PFSK-1 (cell line): ENCODE results near the gene ATP4A.

ENCODE experiments used
- FOXP2 ChIP-seq: optimal IDR thresholded peaks from 2 replicates; pipeline ENCODE3; 2011; ENCODE audit warnings: borderline replicate concordance, control low read depth, inconsistent platforms; ENCODE audit not compliant: insufficient read depth; ENCODE audit errors: extremely low read length, extremely low read depth
- POLR2AphosphoS5 ChIP-seq: IDR thresholded peaks from 2 replicates; pipeline ENCODE4 v1.6.1; 2012; ENCODE audit warnings: low read depth, mild to moderate bottlenecking, control low read depth, low read length, moderate library complexity
- SIN3A ChIP-seq: IDR thresholded peaks from 2 replicates; pipeline ENCODE4 v1.6.1; 2012; ENCODE audit warnings: mild to moderate bottlenecking, low read length, moderate library complexity, borderline replicate concordance; ENCODE audit not compliant: insufficient read depth
- TAF1 ChIP-seq: IDR thresholded peaks from 2 replicates; pipeline ENCODE4 v1.6.1; 2012; ENCODE audit warnings: low read length, control low read depth, borderline replicate concordance; ENCODE audit not compliant: insufficient read depth
- TF ChIP-seq, protein P1 (sequence below), 2 experiments: IDR thresholded peaks; 2 replicates each; pipeline versions ENCODE4 v1.6.1 to v1.8.0; 2011 to 2012; ENCODE audit warnings: low read depth in 2 of 2, low read length in 2 of 2, control low read depth in 1 of 2, inconsistent platforms in 1 of 2, mild to moderate bottlenecking in 1 of 2, moderate library complexity in 1 of 2; ENCODE audit not compliant: insufficient read depth in 1 of 2

ATP4A gene

DNA sequence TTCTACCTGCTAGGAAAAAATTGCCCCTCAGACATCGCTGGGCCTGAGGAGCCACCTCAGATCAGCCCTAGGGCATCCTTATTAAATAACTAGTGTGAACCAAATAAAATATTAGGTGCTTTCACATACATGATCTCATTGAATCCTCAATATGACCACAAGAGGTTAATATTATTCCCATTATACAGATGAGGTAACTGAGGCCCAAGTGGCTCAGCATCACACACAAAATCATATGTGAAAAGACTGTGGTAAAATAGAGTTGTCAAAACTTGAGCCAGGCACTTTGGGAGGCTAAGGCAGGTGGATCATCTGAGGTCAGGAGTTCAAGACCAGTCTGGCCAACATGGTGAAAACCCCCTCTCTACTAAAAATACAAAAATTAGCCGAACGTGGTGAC is 47.1 kb downstream of the ATP4A start:
- TF ChIP-seq FOXP2 = no peak

GRCh38 chr19:35514282-35514809 is 49.1 kb downstream of the ATP4A start:
- TF ChIP-seq, protein P1, sequence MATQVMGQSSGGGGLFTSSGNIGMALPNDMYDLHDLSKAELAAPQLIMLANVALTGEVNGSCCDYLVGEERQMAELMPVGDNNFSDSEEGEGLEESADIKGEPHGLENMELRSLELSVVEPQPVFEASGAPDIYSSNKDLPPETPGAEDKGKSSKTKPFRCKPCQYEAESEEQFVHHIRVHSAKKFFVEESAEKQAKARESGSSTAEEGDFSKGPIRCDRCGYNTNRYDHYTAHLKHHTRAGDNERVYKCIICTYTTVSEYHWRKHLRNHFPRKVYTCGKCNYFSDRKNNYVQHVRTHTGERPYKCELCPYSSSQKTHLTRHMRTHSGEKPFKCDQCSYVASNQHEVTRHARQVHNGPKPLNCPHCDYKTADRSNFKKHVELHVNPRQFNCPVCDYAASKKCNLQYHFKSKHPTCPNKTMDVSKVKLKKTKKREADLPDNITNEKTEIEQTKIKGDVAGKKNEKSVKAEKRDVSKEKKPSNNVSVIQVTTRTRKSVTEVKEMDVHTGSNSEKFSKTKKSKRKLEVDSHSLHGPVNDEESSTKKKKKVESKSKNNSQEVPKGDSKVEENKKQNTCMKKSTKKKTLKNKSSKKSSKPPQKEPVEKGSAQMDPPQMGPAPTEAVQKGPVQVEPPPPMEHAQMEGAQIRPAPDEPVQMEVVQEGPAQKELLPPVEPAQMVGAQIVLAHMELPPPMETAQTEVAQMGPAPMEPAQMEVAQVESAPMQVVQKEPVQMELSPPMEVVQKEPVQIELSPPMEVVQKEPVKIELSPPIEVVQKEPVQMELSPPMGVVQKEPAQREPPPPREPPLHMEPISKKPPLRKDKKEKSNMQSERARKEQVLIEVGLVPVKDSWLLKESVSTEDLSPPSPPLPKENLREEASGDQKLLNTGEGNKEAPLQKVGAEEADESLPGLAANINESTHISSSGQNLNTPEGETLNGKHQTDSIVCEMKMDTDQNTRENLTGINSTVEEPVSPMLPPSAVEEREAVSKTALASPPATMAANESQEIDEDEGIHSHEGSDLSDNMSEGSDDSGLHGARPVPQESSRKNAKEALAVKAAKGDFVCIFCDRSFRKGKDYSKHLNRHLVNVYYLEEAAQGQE (IDR thresholded peaks at IDR 0.05; ENCODE audit: insufficient read depth in 1 of 2, low read depth in 2 of 2, low read length in 2 of 2) = no peak
- no peak for TF ChIP-seq TAF1
- no peak for TF ChIP-seq SIN3A
- no peak for TF ChIP-seq FOXP2
- TF ChIP-seq POLR2AphosphoS5 = no peak

- TF ChIP-seq, protein P1 (IDR thresholded peaks at IDR 0.05; ENCODE audit: insufficient read depth in 1 of 2, low read depth in 2 of 2, low read length in 2 of 2) = no peak
- TF ChIP-seq POLR2AphosphoS5 = no peak
- TF ChIP-seq TAF1 = no peak
- TF ChIP-seq FOXP2 = no peak
- no peak for TF ChIP-seq SIN3A
Measured at GRCh38 chr19:35513628-35514281, 49.7 kb downstream of the ATP4A start, which contains the start of gene DMKN. Gene DMKN (minus strand): TSS chr19:35513649. CDS start chr19:35513475, 174 bp downstream.

DNA sequence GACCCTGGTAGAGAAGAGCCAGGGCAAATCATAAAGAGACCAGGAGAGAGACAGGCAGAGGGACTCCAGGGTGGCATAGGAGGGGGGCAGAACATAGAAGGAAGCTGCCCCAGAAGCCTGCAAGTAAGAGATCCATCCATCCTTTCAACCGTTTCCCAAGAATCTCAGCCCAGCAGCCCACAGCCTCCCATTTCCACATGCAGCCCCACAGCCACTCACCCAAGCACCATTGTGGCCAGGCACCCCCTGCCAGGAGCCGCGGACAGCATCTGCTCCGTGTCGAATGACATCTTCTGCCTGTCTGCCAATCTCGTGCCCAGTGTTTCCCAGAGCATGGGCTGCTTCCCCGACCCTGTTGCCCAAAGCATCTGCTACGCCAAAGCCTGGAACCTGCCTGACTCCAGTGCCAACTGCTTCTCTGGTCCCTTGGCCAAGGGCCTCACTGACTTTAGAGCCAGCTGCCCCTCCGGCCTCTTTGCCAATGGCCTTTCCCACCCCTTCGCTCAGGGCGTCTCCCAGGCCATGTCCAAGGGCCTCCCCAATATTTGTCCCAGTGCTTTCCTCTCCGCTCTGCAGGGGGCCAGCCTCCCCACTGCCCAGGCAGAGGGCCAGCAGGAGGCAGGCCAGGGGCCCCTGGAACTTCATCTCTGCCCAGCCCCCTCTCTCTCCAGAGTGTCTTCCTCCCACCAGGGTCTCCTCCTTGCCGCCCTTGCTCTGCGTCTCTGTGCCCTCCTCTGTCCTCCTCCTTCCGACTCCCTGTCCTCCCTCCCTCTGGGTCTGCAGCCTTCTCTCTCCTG is 50.4 kb downstream of the ATP4A start:
- no peak for TF ChIP-seq TAF1
- TF ChIP-seq, protein P1 (IDR thresholded peaks at IDR 0.05; ENCODE audit: insufficient read depth in 1 of 2, low read depth in 2 of 2, low read length in 2 of 2) = no peak
- TF ChIP-seq SIN3A = no peak
- TF ChIP-seq POLR2AphosphoS5 = no peak
- TF ChIP-seq FOXP2 = no peak

DNA sequence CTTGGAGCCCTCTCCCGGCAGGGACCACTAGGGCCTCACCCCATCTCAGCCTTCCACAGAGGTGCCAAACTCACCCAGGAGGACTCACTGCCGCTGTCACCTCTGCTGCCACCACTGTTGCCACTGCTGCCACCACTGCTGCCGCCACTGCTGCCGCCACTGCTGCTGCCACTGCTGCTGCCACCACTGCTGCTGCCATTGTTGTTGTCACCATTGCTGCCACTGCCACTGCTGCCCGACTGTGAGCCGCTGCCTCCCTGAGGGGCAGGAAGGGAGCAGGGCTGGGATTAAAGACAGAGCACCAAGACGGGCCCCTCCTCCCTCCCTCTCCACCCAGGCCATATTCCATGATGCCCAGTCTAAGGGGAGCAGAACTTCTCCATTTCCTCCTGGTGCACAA is 52.1 kb downstream of the ATP4A start:
- TF ChIP-seq SIN3A = no peak
- TF ChIP-seq, protein P1 (IDR thresholded peaks at IDR 0.05; ENCODE audit: insufficient read depth in 1 of 2, low read depth in 2 of 2, low read length in 2 of 2) = no peak
- no peak for TF ChIP-seq POLR2AphosphoS5
- no peak for TF ChIP-seq FOXP2
- TF ChIP-seq TAF1 = no peak
